HG03097 (cell line): Measurements from ENCODE around the gene CIROP.
"Not testable (repeated sequence)": the region's sequence is repeated elsewhere in the genome, so short reads cannot be mapped to it uniquely, and the experiment has no call there.

Experiments
- ATAC-seq: cut with Tn5 transposase; IDR thresholded peaks from one replicate; pipeline ENCODE4 v1.9.1; 2021; ENCODE audit not compliant: unreplicated experiment, low FRiP score

CIROP gene

DNA sequence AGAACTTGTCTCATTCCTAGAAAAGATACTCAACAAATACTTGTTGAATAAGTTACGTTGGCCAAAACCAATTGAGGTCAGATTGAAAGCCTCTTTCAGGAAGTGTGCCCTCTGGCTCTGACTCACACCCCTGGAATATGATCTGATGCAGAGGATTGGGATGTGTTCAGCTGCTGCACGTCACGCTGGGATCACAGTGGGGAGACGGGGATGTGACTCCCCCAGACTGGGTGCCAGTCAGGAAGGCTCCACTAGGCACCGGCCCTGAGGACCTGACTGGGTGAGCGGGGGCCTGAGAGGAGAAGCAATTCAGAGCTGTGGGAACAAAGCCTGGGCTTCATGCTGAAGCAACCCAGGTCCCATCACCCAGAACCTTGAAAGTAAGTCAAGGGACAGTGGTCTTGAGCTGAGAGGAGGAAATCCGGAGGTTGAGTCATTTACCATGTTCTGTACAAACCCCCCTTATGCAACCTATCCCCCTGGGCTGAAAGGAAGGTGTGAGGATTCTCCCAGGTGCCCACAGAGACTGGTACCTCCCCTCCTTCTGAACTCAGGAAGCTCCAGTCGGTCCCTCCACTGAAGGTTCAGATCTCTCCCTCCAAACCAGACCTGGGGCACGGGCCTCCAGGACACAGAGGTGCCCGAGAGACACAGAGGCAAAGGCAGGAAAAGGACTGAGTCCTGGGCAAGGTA, 10.4 kb upstream of the CIROP start:
- no peak for ATAC-seq

- ATAC-seq: no peak
These were observed 9.9 kb upstream of the CIROP start for GRCh38 chr14:23114669-23115038.

DNA sequence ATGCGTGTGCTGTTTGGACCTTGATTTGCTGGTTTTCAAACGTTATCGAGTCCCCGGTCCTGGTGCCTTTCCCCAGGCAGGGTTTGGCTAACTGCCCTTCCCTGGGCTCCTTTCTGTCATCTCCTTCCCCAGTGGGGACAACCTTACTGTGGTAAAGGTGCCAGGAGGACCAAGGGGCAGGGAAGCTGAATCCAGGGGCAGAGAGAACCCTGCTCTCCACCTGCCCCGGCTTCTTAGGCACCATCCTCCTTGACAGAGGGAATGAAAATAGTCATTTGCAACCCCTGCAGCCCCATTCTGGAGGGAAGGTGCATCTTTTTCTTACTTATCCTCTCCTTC, 9.3 kb upstream of the CIROP start:
- no peak for ATAC-seq

- no peak for ATAC-seq
These were observed 8.8 kb upstream of the CIROP start for GRCh38 chr14:23113431-23114119.

DNA sequence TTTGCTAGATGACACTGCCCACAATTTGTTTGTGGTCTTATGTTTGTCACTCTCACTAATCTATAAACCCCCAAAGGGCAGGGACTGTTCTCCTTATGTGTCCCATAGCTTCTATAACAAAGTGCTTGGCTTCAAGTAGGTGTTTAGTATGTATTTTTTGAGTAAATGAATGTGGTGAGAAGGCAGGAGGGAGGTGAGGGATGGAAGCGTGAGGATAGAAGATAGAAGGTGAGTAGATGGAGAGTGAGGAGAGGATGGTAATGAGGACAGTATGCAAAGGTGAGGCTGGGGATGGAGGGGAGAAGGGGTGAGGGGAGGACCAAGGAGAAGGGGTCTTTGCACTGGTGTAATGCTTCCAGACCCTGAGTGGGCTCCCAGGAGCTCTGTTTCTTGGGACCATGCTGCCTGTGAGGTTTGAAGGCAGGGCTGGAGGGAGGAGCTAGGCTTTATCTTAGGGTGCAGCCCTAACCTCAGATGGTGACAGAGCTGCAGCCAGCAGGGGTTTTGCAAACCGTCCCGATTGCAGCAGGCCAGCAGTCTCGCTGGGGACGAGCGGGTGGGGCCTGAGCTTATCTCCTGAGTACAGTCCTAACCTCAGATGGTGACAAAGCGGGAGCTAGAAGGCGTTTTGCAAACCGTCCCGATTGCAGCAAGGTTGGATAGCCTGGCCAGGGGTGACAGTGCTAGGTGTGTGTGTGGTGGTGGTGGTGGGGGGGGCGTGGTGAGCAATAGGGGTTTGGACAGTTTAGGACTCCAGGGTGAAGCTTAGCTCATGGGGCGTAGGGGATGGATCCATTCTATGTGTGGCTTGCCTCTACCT, 7.8 kb upstream of the CIROP start:
- ATAC-seq: no peak

- no peak for ATAC-seq
These were observed 6.0 kb upstream of the CIROP start for GRCh38 chr14:23110579-23111365.

GRCh38 chr14:23109769-23110168, 5.0 kb upstream of the CIROP start:
- ATAC-seq: no peak

DNA sequence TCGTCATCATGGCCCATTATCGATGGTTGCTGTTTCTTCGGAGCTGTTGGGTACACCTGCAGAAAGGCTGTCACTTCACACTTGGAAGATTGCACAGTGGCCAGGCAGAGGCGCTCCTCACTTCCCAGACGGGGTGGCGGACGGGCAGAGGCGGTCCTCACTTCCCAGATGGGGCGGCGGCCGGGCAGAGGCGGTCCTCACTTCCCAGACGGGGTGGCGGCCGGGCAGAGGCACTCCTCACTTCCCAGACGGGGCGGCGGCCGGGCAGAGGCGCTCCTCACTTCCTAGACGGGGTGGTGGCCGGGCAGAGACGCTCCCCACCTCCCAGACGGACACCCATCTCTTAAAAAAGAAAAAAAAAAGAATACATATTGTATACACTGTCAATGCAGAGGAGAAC, 3.4 kb upstream of the CIROP start:
- not testable (repeated sequence) for ATAC-seq

DNA sequence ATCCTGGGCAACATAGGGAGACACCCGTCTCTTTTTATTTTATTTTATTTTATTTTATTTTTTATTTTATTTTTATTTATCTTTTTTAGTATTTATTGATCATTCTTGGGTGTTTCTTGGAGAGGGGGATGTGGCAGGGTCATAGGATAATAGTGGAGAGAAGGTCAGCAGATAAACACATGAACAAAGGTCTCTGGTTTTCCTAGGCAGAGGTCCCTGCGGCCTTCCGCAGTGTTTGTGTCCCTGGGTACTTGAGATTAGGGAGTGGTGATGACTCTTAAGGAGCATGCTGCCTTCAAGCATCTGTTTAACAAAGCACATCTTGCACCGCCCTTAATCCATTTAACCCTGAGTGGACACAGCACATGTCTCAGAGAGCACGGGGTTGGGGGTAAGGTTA, 2.8 kb upstream of the CIROP start:
- ATAC-seq: not testable (repeated sequence)

- ATAC-seq: no peak
These were observed 1.9 kb upstream of the CIROP start for GRCh38 chr14:23106747-23107045.

DNA sequence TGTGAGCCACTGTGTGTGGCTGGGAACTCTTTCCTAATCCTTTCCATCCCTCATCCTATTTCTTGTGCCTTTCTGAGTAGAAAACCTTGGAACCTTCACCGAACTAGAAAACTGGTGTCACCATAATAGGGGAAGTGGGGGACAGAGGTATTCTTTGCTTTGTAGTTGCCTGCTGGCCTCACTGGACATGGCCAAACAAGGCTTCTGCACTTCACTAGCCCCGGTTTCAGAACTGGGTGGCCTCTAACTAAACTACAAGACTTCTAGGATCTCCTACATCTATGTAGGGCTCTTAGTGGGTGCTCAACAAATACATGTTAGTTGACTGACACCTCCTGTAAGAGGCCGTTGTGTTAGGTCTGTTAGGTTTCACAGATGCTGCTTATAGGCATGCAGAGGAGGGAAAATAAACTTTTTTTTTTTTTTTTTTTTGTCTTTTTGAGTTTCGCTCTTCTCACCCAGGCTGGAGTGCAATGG, 597 bp upstream of the CIROP start:
- no peak for ATAC-seq

GRCh38 chr14:23104070-23104590, 659 bp downstream of the CIROP start:
- ATAC-seq: no peak

GRCh38 chr14:23103581-23103980, 1.2 kb downstream of the CIROP start:
- ATAC-seq: no peak

DNA sequence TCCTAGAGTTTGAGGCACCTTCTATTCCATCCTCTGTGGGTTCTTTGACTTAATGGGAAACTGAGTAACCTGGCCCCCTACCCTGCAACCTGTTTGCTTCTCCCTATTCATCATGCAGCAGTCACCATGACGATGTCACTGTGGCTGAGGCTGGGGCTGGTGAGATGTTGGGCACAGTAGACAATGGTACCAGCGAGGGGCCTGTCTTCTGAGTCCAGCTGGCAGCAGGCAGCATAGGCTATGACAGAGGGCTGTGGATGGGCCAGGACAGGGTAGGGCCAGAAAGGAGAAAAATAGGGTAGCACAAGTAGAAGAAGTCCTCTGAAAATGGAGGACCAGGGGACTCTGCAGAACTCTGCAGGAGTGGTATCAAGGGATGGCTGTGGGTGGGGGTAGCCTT, 2.0 kb downstream of the CIROP start:
- ATAC-seq: no peak

DNA sequence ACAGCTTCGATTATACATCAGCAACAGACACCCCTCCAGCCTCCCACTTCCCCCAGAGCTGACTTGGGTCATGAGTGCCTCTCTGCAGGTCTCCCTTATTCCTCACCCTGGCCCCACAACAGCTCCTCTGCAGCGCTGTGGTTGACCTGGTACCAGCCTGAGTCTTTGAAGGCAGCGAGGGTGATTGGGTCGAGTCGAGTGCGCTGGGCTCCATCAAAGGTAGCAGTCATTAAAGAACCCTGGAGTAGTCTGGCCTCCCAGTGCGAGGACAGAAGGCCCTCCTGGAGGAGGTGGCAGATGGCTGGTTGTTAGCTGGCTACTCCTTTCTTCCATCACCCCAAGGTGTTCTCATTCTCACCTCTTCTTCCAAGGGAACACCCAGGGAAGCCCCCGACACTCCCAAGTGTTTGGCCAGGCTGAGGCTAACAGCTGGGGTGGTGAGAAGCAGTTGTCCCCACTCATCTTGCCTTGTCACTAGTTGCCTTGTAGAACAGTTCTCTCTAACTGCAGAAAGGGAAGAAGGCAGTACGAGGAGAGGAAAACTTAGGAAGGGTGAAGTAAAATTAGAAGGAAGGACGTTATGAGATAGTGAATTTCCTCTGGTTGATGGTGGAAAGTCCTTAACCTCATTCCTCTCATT, 2.7 kb downstream of the CIROP start:
- ATAC-seq: no peak

DNA sequence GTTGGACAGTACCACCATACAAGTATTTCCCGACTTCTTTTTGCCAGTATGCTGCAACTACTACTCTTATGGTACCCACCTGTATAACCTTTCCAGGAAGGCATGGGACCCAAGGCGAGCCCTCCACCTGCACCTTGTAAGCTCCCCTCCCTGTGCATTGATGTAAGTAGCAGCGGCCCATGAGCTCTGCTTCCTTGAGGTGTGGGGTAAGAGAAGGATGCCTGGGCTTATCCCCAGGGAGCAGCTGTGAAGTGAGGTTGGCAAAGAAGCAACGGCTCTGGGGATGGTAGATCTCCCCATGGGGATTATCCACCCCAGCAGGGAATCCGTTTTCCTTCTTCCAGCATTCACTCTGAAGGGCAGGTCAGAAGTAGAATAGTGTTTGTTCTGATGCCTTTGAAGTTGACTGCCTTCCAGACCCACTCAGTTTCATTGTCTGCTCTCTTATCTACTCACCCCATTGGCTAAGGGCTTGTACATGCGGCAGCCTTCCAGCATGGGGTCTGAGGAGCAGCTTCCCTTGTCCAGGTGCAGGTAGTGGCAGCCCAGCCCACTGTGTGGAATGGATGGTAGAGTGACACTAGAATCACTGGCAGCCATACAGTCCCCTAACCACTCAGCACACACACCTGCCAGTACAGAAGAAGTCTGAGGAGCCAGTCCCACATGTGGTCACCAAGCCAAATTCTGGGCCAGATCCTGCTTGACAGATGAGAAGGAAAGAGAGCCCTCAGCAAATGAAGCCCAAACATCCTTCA, 3.4 kb downstream of the CIROP start:
- ATAC-seq: no peak

- ATAC-seq: no peak
These were observed 5.5 kb downstream of the CIROP start for GRCh38 chr14:23099212-23099861.

- no peak for ATAC-seq
These were observed 7.0 kb downstream of the CIROP start for GRCh38 chr14:23097786-23098185.
